Islet of Langerhans (tissue), 1 donor: ENCODE measurements around the gene BBS9.
"Not testable (repeated sequence)": the region's sequence is repeated elsewhere in the genome, so short reads cannot be mapped to it uniquely, and the experiment has no call there.

ENCODE experiments used
- FAIRE-seq: peaks from one replicate; lab custom pipeline; 2011; peaks lifted over from hg19 to GRCh38; lab: Jason Lieb, UNC

The BBS9 gene

GRCh38 chr7:33286501-33286900 lies 157.1 kb downstream of the BBS9 start:
- no peak for FAIRE-seq

GRCh38 chr7:33287738-33288137 lies 158.4 kb downstream of the BBS9 start:
- FAIRE-seq, result no peak

GRCh38 chr7:33298848-33299247 lies 169.5 kb downstream of the BBS9 start:
- FAIRE-seq, result no peak

GRCh38 chr7:33299425-33299824 lies 170.1 kb downstream of the BBS9 start:
- FAIRE-seq, result no peak

GRCh38 chr7:33300131-33300530 lies 170.8 kb downstream of the BBS9 start:
- no peak for FAIRE-seq

GRCh38 chr7:33300742-33301141 lies 171.4 kb downstream of the BBS9 start:
- peak; percentile 72 for FAIRE-seq

GRCh38 chr7:33303978-33304557 lies 174.7 kb downstream of the BBS9 start:
- FAIRE-seq, result not testable (repeated sequence)

GRCh38 chr7:33307205-33307604 lies 177.8 kb downstream of the BBS9 start:
- peak; percentile 21 for FAIRE-seq

GRCh38 chr7:33310546-33310945 lies 181.2 kb downstream of the BBS9 start:
- no peak for FAIRE-seq

- FAIRE-seq, result no peak
Measured at GRCh38 chr7:33325754-33326484, 196.6 kb downstream of the BBS9 start.

GRCh38 chr7:33326485-33326848 lies 197.1 kb downstream of the BBS9 start:
- no peak for FAIRE-seq

- FAIRE-seq, result no peak
Measured at GRCh38 chr7:33327427-33327826, 198.1 kb downstream of the BBS9 start.

GRCh38 chr7:33334349-33334748 lies 205.0 kb downstream of the BBS9 start:
- FAIRE-seq, result no peak

- FAIRE-seq, result no peak
Measured at GRCh38 chr7:33336820-33337219, 207.5 kb downstream of the BBS9 start.

GRCh38 chr7:33339074-33339790 lies 209.9 kb downstream of the BBS9 start:
- FAIRE-seq, result no peak

GRCh38 chr7:33346055-33346454 lies 216.7 kb downstream of the BBS9 start:
- no peak for FAIRE-seq

GRCh38 chr7:33350577-33350976 lies 221.2 kb downstream of the BBS9 start:
- no peak for FAIRE-seq

- no peak for FAIRE-seq
Measured at GRCh38 chr7:33351709-33352108, 222.3 kb downstream of the BBS9 start.

GRCh38 chr7:33354201-33354600 lies 224.8 kb downstream of the BBS9 start:
- no peak for FAIRE-seq

GRCh38 chr7:33355386-33355785 lies 226.0 kb downstream of the BBS9 start:
- FAIRE-seq, result no peak

- FAIRE-seq, result no peak
Measured at GRCh38 chr7:33356336-33356735, 227.0 kb downstream of the BBS9 start.

GRCh38 chr7:33357846-33358245 lies 228.5 kb downstream of the BBS9 start:
- FAIRE-seq, result no peak

- no peak for FAIRE-seq
Measured at GRCh38 chr7:33369888-33370287, 240.5 kb downstream of the BBS9 start.

GRCh38 chr7:33373195-33373594 lies 243.8 kb downstream of the BBS9 start:
- no peak for FAIRE-seq
